ENCODE data around the gene PCDH11X. TPM values are rescaled to one million over a fixed set of nuclear protein-coding genes. Genes with fewer than 3 reads are reported as not detected.
A peak's percentile ranks its signal among the peaks of the same experiment; 100 is the strongest.
"Not testable (repeated sequence)": the region's sequence is repeated elsewhere in the genome, so short reads cannot be mapped to it uniquely, and the experiment has no call there.

Gene PCDH11X
- total and polyA plus RNA-seq, 3 experiments from 2014 or later, result not detected

DNA sequence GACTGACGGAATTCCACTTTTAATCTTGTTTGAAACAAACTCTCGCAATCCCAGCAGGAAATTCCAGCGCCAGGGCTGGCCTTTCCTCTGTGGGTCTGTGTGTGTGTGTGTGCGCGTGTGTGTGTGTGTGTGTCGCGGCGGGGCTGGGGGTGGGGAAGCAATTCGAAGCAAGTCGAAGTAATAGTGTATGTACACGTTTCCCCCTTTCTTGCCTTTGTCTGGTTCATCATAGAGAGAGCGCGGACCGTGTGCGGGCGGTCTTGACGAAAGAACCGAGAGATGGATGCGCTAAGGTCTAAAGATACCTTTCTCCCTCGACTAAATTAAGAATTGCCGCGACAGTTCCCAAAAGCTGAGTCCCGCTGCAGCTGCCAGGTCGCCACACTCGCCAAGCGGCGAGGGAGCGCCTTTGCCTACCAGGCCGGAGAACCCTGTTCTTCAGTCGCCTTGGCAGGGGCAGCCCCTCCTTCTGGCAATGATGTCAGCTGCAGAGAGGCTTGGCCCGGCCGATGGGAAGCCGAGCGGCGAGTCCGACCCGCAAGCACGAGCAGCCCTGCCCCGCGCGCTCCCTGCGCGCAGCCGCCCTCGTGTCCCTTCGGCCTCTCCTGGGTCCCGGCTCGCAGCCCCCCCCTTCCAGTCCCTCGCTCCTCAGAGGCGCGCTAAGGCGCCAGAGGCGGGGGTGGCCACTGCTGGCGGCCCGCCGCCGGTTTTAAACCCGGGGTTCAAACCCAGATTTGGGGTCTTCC is 2.6 kb downstream of the PCDH11X start:
- H3K27me3 ChIP-seq (ENCODE audit: insufficient read depth, low read length, poor library complexity, severe bottlenecking); H3K4me1 Mint-ChIP-seq; H3K27ac ChIP-seq (ENCODE audit: low read depth, low read length); H3K9me3 Mint-ChIP-seq; DNase-seq; H3K4me3 ChIP-seq (ENCODE audit: low read length); H3K27ac Mint-ChIP-seq; H3K4me1 ChIP-seq (ENCODE audit: insufficient read depth, low read length); H3K36me3 Mint-ChIP-seq; CTCF ChIA-PET; POLR2A ChIA-PET; H3K9me3 ChIP-seq (ENCODE audit: low read length); H3K36me3 ChIP-seq (ENCODE audit: insufficient read depth, low read length): not testable (repeated sequence)
- Mint-ChIP-seq H3K4me3 (peak overlapping the region in 1 of 7 donors; percentile 25), H3K27me3 (peaks cover 0 to 22% of the 10 kb centered on the region in 2 donors)

DNA sequence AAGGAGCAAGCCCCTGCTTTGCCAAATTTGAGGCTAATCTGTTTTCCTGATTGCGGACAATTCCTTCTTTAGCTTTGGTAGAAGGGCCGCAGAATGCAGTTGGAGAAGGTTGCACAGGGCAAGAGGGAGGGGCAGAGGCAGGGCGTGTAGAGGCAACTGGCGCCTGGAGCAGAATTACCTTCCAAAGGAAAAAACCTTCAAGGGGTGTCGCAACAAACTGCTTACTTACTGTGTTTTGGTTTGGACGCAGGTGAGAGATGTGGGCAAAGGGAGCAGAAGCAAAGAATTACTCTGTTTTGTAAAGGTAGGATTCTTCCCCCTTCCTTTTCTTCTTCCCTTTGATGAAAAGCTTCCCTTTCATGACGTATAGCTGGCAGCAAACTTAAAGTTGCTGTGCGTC is 3.6 kb downstream of the PCDH11X start:
- H3K36me3 Mint-ChIP-seq, H3K4me3 Mint-ChIP-seq, CTCF ChIA-PET: not testable (repeated sequence)

DNA sequence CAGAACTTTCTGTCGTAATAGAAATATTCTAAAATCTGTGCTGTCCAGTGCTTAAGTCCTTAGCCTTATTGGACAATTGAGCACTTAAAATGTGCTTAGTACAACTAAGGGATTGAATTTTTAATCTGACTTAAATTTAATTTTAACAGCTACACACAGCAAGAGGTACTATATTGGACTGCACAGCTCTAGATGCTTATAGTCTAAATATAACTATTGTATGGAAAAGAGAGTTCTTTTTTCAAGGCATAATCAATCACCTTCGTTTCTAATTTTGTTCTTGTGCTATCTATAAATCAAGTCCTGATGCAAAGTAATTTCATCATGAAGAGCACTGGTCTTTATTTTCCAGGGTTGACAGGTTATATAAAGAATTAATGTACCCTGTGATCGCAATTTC is 38.4 kb downstream of the PCDH11X start:
- H3K4me3 ChIP-seq (ENCODE audit: low read length); H3K27ac ChIP-seq (ENCODE audit: low read depth, low read length); H3K4me1 Mint-ChIP-seq; H3K36me3 Mint-ChIP-seq; H3K27me3 ChIP-seq (ENCODE audit: insufficient read depth, low read length, poor library complexity, severe bottlenecking); H3K27me3 Mint-ChIP-seq; H3K9me3 ChIP-seq (ENCODE audit: low read length); H3K36me3 ChIP-seq (ENCODE audit: insufficient read depth, low read length); H3K27ac Mint-ChIP-seq; DNase-seq; H3K4me3 Mint-ChIP-seq; CTCF ChIA-PET; H3K4me1 ChIP-seq (ENCODE audit: insufficient read depth, low read length); POLR2A ChIA-PET; H3K9me3 Mint-ChIP-seq: not testable (repeated sequence)

More for the DNA sequence above, 3.6 kb downstream of the PCDH11X start:
- DNase-seq; H3K9me3 Mint-ChIP-seq; H3K4me1 Mint-ChIP-seq; H3K36me3 ChIP-seq (ENCODE audit: insufficient read depth, low read length); H3K27me3 ChIP-seq (ENCODE audit: insufficient read depth, low read length, poor library complexity, severe bottlenecking); POLR2A ChIA-PET; H3K4me3 ChIP-seq (ENCODE audit: low read length); H3K4me1 ChIP-seq (ENCODE audit: insufficient read depth, low read length); H3K9me3 ChIP-seq (ENCODE audit: low read length); H3K27ac Mint-ChIP-seq; H3K27ac ChIP-seq (ENCODE audit: low read depth, low read length): not testable (repeated sequence)
- H3K27me3 Mint-ChIP-seq, result peaks cover 0 to 22% of the 10 kb centered on the region in 2 donors

DNA sequence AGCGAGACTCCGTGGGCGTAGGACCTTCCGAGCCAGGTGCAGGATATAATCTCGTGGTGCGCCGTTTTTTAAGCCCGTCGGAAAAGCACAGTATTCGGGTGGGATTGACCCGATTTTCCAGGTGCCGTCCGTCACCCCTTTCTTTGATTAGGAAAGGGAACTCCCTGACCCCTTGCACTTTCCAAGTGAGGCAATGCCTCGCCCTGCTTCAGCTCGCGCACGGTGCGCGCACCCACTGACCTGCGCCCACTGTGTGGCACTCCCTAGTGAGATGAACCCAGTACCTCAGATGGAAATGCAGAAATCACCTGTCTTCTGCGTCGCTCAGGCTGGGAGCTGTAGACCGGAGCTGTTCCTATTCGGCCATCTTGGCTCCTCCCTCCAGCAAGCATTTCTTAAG is 46.1 kb downstream of the PCDH11X start:
- CTCF ChIA-PET, result not testable (repeated sequence)

More for the DNA sequence above, 46.1 kb downstream of the PCDH11X start:
- H3K4me1 ChIP-seq (ENCODE audit: insufficient read depth, low read length); H3K27me3 Mint-ChIP-seq; H3K36me3 Mint-ChIP-seq; H3K9me3 ChIP-seq (ENCODE audit: low read length); POLR2A ChIA-PET; H3K27me3 ChIP-seq (ENCODE audit: insufficient read depth, low read length, poor library complexity, severe bottlenecking); H3K9me3 Mint-ChIP-seq; H3K4me3 Mint-ChIP-seq; H3K36me3 ChIP-seq (ENCODE audit: insufficient read depth, low read length); H3K4me1 Mint-ChIP-seq; H3K27ac ChIP-seq (ENCODE audit: low read depth, low read length); H3K4me3 ChIP-seq (ENCODE audit: low read length); DNase-seq; H3K27ac Mint-ChIP-seq: not testable (repeated sequence)

All from CD8-positive, alpha-beta memory T cell (primary cell).